Inferior parietal cortex (tissue), 1 donor: ENCODE data around the gene CCDC169.
"Not testable (repeated sequence)": the region's sequence is repeated elsewhere in the genome, so short reads cannot be mapped to it uniquely, and the experiment has no call there.

ENCODE experiments used
- DNase-seq: peaks from one replicate; pipeline ENCODE4 v3.0.0-alpha.2; 2016; ENCODE audit errors: extremely low spot score

Gene CCDC169

DNA sequence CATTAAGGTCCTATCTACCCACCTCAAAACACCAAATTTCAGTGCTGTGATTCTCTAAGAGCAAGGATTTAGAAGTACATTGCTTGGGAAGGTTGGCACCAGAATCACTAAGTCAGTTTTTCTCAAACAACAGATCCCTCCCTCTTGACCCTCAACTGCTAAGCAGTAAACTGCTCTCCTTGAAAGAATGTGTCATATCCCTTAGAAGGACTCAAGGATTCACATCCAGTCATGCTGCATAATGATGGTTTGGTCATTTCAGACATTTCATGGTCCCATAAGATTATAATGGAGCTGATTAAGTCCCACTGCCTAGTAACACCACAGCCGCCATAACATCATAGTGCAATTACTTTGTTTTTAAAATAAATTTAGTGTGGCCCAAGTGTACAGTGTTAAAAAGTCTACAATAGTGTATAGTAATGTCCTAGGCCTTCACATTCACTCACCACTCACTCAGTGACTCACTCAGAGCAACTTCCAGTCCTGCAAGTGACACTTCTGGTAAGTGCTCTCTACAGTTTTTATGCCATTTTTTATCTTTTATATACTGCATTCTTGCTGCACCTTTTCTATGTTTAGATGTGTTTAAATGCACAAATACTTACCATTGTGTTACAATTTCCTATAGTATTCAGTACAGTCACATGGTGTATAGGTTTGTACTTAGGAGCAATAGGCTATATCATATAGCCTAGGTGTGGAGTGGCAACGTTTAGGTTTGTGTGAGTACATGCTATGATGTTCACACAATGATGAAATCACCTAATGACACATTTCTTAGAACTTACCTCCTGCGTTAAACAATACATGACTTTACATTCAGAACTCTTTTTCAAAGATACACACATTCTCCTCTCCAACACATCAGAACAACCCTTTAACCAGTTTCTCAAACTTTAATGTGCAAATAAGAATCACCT lies 15.7 kb upstream of the CCDC169 start:
- no peak for DNase-seq

DNA sequence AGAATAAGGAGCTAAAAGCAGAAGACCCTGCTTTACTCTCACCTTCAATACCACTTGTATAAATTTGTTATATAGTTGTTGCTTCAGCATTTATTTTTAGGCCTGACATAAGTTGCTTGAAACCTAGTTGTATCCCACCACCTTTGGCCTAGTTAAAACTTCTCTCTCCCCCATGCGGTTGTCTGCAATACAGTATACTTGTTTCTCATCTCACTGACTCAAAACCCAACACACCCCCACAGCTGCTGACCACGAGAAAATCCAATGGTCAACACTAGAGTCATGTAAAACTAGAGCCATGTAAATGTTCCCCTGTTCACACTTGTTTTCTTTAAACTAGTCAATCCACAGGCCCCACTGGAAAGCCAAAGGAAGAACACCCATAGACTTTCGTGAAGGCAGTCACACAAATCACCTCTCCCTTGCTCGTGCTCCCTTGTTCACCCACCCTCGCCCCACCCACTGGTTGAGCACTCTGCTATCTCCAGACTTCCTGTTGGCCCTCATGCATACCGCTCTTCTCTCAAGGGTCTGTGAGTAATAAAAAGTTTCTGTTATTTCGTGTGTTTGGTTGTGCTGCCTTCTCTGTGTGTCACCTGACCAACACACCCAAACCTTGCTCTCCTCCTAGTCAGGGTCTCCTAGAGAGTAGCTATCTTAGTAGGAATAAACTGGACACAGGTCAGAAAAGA lies 12.9 kb upstream of the CCDC169 start:
- DNase-seq: no peak

DNA sequence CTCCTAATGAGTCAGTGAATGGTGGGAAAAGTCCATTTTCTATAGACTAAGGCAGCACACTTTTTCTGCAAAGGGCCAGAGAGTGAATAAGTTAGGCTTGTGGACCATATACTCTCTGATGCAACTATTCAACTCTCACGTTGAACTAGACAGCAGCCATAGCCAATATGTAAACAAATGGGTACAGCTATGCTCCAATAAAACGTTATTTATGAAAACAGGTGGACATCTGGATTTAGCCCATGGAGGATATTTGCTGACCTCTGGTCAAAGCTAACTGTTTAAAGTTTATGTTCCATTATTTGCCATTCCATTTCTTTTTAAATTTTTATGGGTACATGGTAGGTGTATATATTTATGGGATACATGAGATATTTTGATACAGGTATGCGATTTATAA lies 4.7 kb upstream of the CCDC169 start:
- no peak for DNase-seq

DNA sequence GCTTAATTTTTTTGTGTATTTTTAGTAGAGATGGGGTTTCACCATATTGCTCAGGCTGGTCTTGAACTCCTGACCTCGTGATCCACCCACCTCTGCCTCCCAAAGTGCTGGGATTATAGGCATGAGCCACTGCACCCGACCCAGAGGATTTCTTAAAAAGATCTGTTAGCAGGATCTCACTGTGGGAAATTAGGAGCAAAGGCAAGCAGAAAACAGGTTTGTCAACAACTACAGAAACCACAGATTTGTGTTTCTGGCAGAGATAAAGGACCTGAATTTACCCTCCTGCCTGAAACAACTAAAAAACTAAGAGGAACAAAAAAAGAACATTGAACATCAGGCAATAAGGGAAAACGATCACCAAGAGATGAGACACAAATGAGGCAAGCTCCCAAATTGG lies 1.9 kb upstream of the CCDC169 start:
- DNase-seq: not testable (repeated sequence)

DNA sequence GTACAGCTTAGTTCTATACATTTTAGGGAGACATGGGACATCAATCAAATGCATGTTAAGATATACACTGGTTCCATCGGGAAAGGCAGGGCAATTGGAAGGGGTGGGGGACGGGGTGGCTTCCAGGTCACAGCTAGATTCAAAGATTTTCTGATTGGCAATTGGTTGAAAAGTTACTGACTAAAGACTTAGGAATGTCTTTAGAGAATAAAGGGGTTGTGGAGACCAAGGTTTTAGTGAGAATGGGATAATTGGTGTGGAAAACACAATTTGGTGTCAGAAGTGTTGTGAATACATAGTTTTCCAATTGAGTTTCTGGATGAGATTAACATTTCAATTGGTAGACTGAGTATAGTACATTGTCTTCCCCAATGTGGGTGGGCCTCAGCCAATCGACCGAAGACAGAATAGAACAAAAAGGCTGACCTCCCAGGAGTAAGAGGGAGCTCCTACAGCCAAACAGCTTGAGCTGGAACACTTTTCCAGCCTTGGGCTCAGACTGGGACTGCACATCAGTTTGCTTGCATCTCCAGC lies 988 bp upstream of the CCDC169 start:
- DNase-seq: no peak

DNA sequence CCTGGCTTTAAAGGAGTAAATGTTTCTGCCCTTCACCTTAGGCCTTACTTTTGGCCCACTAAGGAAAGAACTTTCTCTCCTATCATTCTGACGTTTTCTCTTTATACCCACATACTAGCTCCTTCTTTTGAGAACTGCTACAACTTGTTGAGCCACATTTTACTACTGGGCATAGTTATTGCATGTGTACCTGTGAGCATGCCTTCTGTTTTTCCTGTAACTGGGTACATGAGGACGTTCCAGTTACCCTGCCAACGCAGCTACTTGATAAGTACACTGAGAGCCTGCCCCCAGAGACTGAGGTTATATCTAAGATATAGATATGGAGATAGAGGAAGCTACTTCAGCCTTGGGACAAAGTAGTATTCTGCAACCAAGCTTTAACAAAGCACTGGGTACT lies 3.5 kb downstream of the CCDC169 start:
- DNase-seq: no peak

DNA sequence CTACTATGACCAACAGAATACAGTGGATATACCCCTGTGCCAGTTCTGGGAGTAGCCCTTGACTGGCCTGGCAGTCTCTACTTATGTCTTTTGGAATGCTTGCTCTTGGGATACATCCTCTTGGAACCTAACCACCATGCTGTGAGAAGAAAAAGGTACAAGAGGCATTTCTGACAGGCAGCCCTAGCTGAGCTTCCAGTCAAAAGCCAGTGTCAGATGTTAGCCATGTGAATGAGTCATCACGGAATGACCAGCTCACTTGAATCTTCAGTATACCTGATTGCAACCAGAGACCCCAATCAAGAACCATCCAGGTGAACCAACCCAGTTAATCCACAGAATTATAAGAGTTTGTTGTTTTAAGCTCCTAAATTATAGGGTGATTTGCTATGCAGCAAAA lies 4.1 kb downstream of the CCDC169 start:
- DNase-seq: no peak

DNA sequence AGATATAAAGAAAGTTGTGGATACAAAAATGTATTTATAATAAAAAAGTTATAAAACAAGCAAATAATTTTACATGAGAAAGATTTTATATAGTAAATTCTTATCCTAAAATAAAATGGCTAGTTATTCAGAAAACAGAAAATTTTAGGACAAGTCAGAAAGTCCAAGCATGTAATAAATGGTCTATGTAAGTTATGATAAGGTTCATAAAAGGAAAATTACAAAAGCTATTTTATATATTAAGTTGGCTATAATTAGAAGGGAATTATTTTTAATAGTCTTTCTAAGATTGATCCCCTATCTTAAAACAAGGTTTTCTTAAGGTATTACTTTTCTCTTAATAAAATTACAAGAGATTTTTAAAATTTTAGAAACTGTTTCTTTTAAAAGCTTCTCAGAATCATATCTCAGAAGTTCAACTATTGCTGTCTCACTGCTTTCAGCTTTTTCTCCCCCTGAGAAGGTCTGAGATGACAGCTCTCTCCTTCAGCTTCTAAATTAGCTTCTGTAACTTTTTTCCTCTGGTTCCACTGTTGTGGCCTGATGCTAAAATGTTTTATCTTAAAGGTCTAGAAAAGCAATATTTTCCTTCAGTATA lies 8.7 kb downstream of the CCDC169 start:
- DNase-seq: no peak

DNA sequence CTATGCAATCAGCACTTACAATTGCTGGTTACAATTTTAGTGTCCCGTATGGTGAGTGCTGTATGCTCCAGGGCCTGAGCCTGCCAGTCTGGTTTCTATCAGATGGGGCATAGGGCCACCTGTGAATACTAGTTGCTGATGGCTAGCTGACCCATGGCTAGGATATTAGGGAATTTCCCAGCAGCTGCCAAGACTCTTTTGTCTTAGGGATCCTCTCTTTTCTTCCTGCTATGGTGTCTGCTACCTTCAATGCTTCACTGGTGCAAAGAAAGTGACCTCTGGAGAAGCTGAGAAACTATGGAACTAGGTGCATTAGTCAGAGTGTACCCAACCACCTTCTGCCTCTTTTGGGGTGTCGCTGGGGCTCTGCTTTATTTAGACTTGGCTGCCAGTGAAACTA lies 11.6 kb downstream of the CCDC169 start:
- DNase-seq: no peak

DNA sequence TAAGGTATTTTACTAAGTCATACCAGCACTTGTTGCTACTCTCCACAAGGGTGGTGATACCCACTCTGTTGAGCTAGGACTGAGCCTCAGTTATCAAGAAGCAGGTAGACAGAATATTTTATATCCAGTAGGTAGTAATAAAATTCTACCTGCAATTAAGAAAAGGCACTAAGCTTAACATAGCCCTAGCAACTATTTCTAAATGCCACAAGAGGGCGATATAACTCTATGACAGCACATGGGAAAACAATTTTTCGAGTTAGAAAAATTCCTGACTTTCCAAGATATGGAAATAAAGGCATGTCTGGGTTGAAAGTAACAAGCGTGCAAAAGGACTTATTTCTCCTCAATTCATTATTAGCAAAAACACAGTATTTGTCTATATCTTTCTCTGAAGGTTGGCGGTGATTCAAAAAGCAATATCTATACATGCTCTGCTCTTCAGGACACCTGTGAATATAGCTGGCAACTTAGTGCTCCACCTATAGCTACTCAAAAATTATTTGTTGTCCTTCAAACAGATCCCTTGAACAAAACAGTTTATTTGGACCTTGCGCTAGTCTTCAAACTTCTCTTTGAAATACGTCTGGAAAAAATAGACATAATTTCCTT lies 14.7 kb downstream of the CCDC169 start:
- peak; percentile 72 for DNase-seq

DNA sequence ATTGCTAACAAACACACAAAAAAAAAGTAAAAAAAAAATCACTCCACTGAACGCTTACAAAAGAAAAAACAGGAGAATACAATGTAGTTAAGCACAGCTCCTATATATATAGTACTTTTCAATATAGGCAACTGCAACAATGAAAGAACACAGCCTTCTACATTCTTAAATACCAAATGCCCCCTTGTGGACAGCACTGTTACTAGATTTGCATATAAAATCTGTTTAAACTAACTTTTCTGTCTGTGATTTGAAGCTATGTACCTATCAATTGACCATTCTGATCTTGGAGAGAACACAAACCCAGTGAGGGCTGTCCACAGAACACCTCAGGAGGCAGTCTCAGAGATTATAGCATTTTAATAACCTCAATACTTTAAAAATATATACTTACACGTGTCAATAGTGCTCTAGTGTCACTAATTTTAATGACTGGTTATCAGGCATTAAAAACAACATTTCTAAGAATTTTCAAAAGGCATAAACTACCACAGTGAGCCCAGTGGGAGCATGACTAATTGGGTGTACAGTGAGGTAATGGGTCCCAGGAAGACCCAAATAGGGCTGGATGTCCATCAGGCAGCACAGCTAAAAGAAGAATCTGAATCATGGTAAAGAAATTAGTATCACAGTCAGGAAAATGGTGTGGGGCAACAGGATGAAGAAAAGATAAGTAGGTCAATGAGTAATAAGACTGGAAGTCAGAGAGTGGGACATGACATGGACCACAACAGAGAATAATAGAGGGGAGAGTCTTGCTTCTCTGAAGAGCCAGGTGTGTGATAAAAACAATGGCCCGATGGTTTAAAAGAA lies 22.2 kb downstream of the CCDC169 start:
- DNase-seq: peak; percentile 63

DNA sequence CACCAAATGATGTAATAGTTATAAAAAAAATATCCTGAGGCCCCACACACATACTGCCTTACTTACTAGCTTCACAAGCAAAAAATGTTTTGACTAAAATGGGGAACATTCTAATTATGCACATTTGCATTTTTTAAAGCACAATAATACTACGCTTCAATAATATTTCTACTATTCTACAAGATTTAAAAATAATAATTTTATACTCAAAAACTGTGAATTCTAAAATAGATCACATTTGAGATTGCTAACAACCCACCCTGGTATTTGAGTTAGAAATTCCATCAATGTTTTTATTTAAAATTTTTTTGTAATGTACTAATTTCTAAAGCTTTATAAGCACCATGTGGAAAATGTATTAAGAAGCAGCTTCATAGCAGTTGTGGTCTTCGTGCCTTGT lies 24.2 kb downstream of the CCDC169 start:
- DNase-seq: no peak

DNA sequence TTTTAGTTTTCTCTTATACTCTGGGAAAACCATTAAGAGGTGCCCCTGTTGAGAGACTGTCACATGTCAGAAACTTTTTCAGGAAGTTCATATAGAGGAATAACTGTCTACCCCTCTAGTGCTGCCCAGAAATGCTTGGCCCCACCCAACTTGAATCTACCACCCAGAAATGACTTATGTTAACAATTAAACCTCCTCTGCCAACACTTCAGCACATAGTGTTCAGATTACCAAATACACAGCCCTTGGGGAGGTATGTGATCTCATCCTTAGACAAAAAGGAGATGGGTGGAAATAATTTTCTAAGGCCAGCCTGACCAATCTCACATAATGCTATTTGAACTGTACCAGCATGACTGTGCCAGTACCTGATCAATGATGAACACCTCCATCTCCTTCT lies 35.6 kb downstream of the CCDC169 start:
- DNase-seq: no peak

DNA sequence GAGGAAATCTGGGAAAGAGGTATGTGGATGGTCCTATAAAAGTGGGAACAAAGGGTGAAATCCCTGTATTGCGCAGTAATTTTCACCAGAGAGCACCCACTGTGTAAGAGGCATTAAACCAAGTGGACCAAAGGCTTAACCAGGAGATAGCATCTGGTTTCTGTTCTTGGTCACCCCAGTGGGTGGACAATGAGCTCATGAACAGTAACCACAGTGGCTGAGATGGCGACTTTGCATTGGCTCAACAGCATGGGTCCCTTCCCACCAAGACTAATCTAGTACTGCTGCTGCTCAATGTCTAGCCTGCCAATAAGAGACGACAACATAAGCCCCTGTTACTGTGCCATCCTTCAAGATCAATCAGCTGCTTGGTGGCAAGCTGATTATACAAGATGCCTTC lies 36.6 kb downstream of the CCDC169 start:
- DNase-seq: no peak

DNA sequence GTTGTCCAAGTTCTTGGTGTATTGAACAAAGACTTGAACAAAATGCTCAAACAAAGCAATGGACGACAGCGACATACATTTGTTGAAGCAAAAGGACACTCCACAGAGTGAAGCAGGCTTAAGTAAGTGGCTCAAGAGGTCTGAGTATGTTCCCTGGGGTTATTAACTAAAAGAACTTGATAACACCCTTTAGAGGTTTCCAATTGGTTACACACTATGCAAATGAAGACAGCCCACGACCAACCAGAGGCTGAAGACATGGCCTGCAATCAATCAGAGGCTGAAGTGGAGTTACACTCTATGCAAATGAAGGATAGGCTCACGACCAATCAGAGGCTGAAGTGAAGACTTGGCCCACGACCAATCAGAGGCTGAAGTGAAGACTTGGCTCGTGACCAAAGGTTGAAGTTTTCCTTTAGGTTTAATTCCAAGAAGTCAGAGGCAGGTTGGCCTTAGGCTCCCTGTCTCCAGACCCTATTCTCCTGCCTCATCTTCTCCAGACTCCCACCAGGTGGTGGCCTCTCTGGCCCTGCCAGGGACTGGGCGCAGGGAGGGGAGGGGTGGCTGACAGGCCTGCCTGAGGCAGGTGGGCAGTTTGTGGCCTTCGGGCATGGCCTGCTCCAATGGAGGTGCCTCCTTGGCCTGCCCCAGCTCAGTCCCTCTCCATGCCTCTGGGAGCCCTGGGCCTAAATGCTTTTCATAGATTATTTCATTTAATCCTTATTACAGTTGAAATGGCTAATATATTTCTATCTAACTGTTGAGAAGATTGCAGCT lies 38.1 kb downstream of the CCDC169 start:
- DNase-seq: no peak

DNA sequence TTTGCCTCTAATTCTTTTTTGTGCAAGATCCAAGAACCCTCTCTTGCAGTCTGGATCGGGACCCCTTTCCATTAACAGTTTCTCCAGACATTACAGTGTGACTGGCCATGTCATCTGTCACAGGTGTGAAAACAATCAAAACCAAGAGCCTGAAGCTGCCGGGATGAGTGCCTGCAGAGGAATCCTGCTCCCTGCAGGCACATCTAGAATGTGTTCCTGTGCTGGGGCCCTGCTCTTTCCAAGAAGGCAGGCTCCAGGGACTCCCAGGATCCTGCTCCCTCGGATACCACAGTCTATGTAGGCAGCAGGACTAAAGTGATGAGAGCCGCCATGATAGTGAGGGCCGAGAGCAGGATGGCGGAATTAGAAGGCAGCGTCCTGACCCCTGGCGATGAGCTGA lies 38.8 kb downstream of the CCDC169 start:
- no peak for DNase-seq

DNA sequence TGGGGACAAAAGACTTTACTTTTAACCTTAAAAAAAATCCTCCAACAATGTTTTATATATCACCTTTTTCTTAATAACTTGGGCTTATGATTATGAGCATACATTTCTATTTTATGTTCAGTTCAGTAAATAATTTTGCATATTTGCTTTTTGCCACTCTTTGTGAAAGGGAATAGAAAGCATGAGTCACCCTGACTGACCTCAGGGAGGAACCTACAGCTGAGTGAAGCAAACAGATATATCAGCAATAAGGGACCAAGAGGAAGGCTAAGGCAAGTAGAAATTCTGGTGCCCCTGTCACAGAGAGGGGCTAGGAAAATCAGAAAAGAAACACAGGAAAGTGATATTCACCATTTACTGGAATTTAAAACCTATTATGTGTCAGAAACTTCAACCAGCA lies 46.1 kb downstream of the CCDC169 start:
- no peak for DNase-seq

DNA sequence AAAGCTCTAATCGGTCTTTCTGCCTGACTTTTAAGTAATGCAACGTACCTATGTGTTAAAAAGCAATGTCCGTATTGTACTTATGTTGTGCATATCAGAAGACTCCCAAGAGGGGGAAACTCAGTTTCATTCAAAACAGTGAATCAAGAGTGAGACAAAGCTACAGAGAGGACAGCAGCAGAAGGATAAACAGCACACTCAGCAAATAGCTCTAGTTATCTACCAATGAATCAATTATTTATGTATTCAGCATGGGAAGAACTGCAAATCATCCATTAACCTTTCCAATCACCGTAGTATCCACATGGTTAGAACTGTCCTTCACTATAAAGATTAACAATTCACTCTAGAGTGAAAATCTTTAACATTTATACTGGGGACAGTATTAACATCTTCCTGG lies 46.6 kb downstream of the CCDC169 start:
- no peak for DNase-seq

DNA sequence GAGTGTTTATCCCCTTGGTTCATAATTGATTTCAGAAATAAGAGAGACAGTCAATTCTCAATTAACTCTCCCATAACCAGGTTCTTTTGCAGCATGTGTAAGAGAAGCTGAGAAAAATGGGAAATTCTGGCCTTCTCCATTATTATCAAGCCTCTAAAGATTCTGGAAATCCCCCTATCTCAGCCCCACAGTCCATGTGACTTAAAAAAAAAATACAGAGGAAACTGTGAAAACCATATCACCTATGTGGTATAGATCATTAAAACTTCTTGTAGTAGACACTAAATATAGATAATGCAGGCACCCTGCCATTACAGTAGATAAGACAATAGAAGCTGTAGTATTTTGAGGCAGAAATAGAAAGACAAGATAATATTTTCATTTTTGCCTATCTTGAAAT lies 48.9 kb downstream of the CCDC169 start:
- no peak for DNase-seq

DNA sequence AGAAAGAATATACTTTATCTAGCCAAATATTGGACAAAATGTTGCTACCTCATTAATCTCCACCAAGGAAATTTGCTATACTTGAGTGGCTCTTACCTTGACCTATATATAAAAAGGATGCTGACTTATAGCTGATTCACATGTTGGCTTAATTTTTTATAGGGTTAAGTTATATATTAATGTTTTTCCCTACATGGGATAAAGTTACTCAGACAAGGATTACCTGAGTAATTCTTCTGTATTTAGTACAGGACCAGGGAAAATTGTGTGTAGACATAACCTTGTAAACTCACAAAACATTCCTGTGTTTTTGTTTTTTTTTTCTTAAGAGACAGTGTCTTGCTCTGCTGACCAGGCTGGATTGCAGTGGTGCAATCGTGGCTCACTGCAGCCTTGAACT lies 52.6 kb downstream of the CCDC169 start:
- DNase-seq: no peak

DNA sequence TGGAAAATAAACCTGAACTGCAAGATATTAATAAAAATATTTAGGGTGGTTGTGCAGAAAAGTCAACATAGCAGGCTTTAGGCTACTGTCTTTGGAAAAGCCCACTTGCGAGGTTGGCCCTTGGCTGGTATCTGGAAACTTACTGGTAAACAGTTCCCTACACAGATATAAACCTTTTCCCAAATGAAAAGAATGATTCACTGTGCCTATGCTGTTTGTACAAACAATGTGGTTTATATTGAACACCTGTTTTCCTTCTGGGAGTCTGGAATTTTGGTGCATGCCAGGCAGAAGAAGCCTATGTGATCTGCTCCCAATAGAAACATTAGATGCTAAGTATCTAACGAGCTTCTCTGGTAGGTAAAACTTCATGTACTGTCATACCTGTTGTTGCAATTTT lies 53.5 kb downstream of the CCDC169 start:
- DNase-seq: no peak
